Keratinocyte (primary cell): ENCODE measurements around the gene SERTM1.

Source experiments
- EZH2 ChIP-seq: IDR thresholded peaks from one replicate; pipeline ENCODE4 v1.6.1; 2012; ENCODE audit warnings: inconsistent platforms, mild to moderate bottlenecking, low read length, moderate library complexity
- TF ChIP-seq, protein P1 (sequence below), 3 experiments: IDR thresholded peaks in 1 of 3; conservative IDR thresholded peaks in 1 of 3; optimal IDR thresholded peaks in 1 of 3; 2 replicates in 2 of 3; 3 replicates in 1 of 3; pipeline versions ENCODE3 to v1.5.1; 2011; ENCODE audit warnings: low read length in 3 of 3, mild to moderate bottlenecking in 3 of 3, moderate library complexity in 2 of 3, control low read depth in 1 of 3, inconsistent platforms in 1 of 3; ENCODE audit not compliant: insufficient read depth in 2 of 3; ENCODE audit errors: extremely low read depth in 1 of 3

DNA sequence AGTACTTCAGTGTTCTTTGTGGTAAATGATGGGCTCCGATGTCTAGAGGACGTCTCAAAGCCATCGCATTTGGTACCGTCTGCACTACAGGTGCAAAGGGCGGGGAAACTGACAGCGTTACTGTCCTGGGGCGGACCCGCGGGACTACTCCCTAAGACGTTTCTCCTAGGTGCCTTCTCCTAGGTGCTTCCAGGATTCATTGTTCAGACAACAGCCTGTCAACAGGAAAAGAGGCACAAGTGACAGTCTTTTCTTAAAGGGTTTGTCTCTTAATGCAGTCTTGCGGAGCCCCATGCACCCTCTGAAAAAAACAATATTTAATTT, 1.4 kb downstream of the SERTM1 start:
- TF ChIP-seq, protein P1, sequence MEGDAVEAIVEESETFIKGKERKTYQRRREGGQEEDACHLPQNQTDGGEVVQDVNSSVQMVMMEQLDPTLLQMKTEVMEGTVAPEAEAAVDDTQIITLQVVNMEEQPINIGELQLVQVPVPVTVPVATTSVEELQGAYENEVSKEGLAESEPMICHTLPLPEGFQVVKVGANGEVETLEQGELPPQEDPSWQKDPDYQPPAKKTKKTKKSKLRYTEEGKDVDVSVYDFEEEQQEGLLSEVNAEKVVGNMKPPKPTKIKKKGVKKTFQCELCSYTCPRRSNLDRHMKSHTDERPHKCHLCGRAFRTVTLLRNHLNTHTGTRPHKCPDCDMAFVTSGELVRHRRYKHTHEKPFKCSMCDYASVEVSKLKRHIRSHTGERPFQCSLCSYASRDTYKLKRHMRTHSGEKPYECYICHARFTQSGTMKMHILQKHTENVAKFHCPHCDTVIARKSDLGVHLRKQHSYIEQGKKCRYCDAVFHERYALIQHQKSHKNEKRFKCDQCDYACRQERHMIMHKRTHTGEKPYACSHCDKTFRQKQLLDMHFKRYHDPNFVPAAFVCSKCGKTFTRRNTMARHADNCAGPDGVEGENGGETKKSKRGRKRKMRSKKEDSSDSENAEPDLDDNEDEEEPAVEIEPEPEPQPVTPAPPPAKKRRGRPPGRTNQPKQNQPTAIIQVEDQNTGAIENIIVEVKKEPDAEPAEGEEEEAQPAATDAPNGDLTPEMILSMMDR (optimal IDR thresholded peaks at IDR 0.05 in 1 of 3, IDR thresholded peaks at IDR 0.05 in 1 of 3, conservative IDR thresholded peaks at IDR 0.05 in 1 of 3; ENCODE audit: extremely low read depth in 1 of 3, insufficient read depth in 2 of 3, low read length in 3 of 3): no peak
- no peak for TF ChIP-seq EZH2
